Muscle layer of colon (tissue), 2 donors: ENCODE results near the gene FNDC3B.
"Not testable (repeated sequence)": the region's sequence is repeated elsewhere in the genome, so short reads cannot be mapped to it uniquely, and the experiment has no call there.

ENCODE experiments used
- H3K27ac ChIP-seq: one replicate; pipeline ENCODE4 v1.7.0; 2013; ENCODE audit warnings: low read depth, mild to moderate bottlenecking, low read length, moderate library complexity
- H3K27me3 ChIP-seq, 2 donors: one replicate each; pipeline ENCODE4 v1.7.0; 2013; ENCODE audit warnings: low read length in 2 of 2, mild to moderate bottlenecking in 2 of 2; ENCODE audit not compliant: insufficient read depth in 2 of 2, control insufficient read depth in 1 of 2
- H3K36me3 ChIP-seq: one replicate; pipeline ENCODE4 v1.7.0; 2013; ENCODE audit warnings: mild to moderate bottlenecking, low read length; ENCODE audit not compliant: insufficient read depth
- H3K4me1 ChIP-seq: one replicate; pipeline ENCODE4 v1.7.0; 2013; ENCODE audit warnings: mild to moderate bottlenecking, low read length; ENCODE audit not compliant: insufficient read depth
- H3K4me3 ChIP-seq, 2 donors: one replicate each; pipeline ENCODE4 v1.7.0; 2013; ENCODE audit warnings: low read length in 2 of 2, low read depth in 1 of 2, mild to moderate bottlenecking in 1 of 2, moderate library complexity in 1 of 2
- H3K9ac ChIP-seq: one replicate; pipeline ENCODE4 v1.7.0; 2013; ENCODE audit warnings: low read length
- H3K9me3 ChIP-seq: one replicate; pipeline ENCODE4 v1.7.0; 2013; ENCODE audit warnings: mild to moderate bottlenecking, low read length
- donor health status: abdominal sarcoma.
- donor health status: Adenocarcinoma of cecum.

Gene FNDC3B

DNA sequence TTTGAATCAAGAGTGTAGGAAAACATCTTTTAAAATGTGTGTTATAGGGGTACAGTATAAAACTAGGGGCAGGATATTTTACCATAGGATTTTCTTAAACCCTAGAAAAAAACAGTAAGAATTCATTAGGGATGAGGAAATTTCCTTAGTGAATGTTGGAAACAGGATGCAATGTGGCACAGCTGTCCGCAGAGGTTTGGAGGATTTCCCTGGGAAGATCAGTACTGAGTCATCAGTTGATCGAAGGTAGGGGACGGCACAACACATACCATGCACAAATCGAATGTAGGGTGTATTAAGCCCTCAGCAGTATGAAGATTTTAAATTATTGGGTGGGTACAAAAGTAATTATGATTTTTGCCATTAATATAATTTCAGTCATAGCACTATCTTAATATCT lies 49.9 kb downstream of the FNDC3B start:
- Histone ChIP-seq H3K36me3 (no peaks in the 10 kb centered on the region), H3K4me1 (peaks cover 7% of the 10 kb centered on the region), H3K4me3 (no peak overlapping the region)

DNA sequence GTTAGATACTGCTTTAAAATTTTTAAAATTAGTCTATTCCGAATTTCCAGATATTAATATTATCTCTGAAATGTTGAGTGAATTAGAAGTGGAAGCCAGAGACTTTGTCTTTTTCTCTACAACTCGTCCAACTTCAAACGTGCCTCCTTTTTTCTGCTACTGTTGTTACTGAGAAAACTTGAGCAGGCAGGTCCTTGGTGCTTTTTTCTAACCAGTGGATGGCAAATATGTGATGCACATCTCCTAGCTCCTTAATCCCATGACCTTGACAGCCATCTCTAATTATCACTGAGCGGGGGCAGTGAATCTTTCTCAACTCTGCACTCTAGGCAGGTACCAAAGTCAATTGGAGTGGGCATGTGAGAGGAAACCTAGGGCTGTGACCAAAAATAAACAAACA lies 50.7 kb downstream of the FNDC3B start:
- peaks cover 9% of the 10 kb centered on the region for H3K4me1 ChIP-seq
- no peaks in the 10 kb centered on the region for H3K36me3 ChIP-seq
- no peaks in the 10 kb centered on the region for H3K9me3 ChIP-seq
- H3K27me3 ChIP-seq: no peaks in the 10 kb centered on the region
- H3K27ac ChIP-seq: no peak overlapping the region
- no peak overlapping the region for H3K9ac ChIP-seq
- no peak overlapping the region for H3K4me3 ChIP-seq

More for the DNA sequence above, 49.9 kb downstream of the FNDC3B start:
- H3K27ac ChIP-seq: no peak overlapping the region
- H3K27me3 ChIP-seq: no peaks in the 10 kb centered on the region
- no peaks in the 10 kb centered on the region for H3K9me3 ChIP-seq
- H3K9ac ChIP-seq: no peak overlapping the region

DNA sequence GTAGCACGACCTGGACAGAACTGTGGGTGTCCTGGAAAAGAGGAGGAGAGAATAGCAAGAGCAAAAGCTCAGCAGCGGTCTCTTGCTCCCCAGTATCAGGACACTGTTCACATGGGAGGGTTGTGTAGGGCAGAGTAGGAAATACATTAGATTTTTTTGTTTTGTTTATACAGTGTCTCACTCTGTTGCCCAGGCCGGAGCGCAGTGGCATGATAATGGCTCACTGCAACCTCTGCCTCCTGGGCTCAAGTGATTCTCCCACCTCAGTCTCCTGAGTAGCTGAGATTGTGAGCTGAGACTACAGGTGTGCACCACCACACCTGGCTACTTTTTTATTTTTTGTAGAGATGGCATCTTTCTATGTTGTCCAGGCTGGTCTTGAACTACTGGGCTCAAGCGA lies 53.3 kb downstream of the FNDC3B start:
- H3K4me1 ChIP-seq: peaks cover 18% of the 10 kb centered on the region
- H3K4me3 ChIP-seq: no peak overlapping the region
- H3K9ac ChIP-seq: no peak overlapping the region
- H3K27ac ChIP-seq: no peak overlapping the region
- no peaks in the 10 kb centered on the region for H3K9me3 ChIP-seq
- no peaks in the 10 kb centered on the region for H3K27me3 ChIP-seq
- no peaks in the 10 kb centered on the region for H3K36me3 ChIP-seq

DNA sequence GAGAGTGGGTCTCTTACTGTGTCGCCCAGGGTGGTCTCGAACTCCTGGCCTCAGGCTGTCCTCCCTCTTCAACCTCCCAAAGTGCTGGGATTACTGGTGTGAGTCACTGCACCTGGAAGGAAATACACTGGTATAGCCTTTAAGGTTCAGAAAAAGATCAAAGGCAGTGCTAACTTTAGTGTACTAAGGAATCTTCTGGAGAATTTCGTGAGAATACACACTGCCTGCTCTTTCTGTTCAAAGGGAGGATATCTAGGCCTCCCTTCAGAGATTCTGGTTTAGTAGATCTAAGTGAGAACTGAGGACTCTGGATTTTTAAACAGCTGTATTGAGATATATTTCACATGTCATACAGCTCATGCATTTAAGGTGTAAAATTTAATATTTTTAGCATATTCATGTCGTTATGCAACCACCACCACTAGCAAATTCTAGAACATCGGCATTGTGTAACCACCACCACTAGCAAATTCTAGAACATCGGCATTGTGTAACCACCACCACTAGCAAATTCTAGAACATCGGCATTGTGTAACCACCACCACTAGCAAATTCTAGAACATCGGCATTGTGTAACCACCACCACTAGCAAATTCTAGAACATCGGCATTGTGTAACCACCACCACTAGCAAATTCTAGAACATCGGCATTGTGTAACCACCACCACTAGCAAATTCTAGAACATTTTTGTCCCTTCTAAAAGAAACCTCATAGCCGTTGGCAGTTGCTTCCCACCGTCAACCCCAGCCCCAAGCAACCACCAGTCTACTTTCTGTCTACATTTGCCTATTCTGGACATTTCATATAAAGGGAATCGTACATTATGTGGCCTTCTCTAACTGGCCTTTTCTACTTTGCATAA lies 54.4 kb downstream of the FNDC3B start:
- not testable (repeated sequence) for H3K27ac ChIP-seq, H3K36me3 ChIP-seq, H3K27me3 ChIP-seq, H3K9me3 ChIP-seq, H3K4me3 ChIP-seq, H3K9ac ChIP-seq
- H3K4me1 ChIP-seq: peaks cover 30% of the 10 kb centered on the region

- Histone ChIP-seq H3K4me3 (no peak overlapping the region), H3K4me1 (peaks cover 37% of the 10 kb centered on the region), H3K27ac (no peak overlapping the region), H3K9me3 (no peaks in the 10 kb centered on the region), H3K9ac (no peak overlapping the region), H3K36me3 (no peaks in the 10 kb centered on the region), H3K27me3 (no peaks in the 10 kb centered on the region)
Measured at GRCh38 chr3:172094621-172095557, 55.5 kb downstream of the FNDC3B start.

DNA sequence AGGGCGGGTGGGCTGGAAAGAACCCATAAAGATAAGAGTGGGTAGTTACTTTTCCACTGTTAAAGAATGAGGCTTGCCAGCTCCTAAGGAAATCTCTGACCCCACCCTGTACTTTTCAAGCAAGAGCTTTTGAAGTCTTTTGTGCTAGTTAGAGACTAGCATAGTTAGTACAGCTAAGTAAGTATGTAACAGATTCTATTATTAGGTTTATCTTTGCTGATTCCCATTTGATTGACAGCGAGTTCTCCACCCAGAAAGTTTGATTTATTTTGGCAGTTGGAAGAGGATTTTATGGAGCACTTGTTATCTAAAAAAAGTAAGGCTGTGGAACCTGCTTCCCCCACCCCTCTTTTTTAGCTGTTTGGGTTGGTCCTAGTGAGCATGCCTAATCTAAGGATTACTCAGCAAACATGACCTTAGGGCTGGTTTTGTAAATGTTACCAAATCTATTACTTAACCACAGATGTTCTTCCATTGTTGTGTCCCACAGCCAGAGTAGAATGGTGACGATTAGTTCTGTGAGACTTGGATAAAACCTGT lies 57.6 kb downstream of the FNDC3B start:
- Histone ChIP-seq H3K4me3 (no peak overlapping the region), H3K9me3 (no peaks in the 10 kb centered on the region), H3K36me3 (no peaks in the 10 kb centered on the region), H3K9ac (no peak overlapping the region), H3K27me3 (no peaks in the 10 kb centered on the region), H3K27ac (no peak overlapping the region), H3K4me1 (peaks cover 37% of the 10 kb centered on the region)

GRCh38 chr3:172097585-172097984 lies 58.2 kb downstream of the FNDC3B start:
- no peak overlapping the region for H3K4me3 ChIP-seq
- no peak overlapping the region for H3K27ac ChIP-seq
- no peaks in the 10 kb centered on the region for H3K9me3 ChIP-seq
- peaks cover 40% of the 10 kb centered on the region for H3K4me1 ChIP-seq
- H3K36me3 ChIP-seq: no peaks in the 10 kb centered on the region
- no peak overlapping the region for H3K9ac ChIP-seq
- no peaks in the 10 kb centered on the region for H3K27me3 ChIP-seq

- Histone ChIP-seq H3K4me3 (no peak overlapping the region), H3K27me3 (no peaks in the 10 kb centered on the region), H3K9me3 (no peaks in the 10 kb centered on the region), H3K36me3 (no peaks in the 10 kb centered on the region), H3K27ac (no peak overlapping the region), H3K9ac (no peak overlapping the region), H3K4me1 (peaks cover 52% of the 10 kb centered on the region)
Measured at GRCh38 chr3:172098698-172099494, 59.5 kb downstream of the FNDC3B start.

GRCh38 chr3:172099495-172099808 lies 60.1 kb downstream of the FNDC3B start:
- peaks cover 56% of the 10 kb centered on the region for H3K4me1 ChIP-seq
- no peak overlapping the region for H3K27ac ChIP-seq
- H3K36me3 ChIP-seq: no peaks in the 10 kb centered on the region
- H3K4me3 ChIP-seq: no peak overlapping the region
- H3K27me3 ChIP-seq: no peaks in the 10 kb centered on the region
- H3K9me3 ChIP-seq: no peaks in the 10 kb centered on the region
- no peak overlapping the region for H3K9ac ChIP-seq

- H3K27ac ChIP-seq: no peak overlapping the region
- no peaks in the 10 kb centered on the region for H3K36me3 ChIP-seq
- H3K4me1 ChIP-seq: peaks cover 59% of the 10 kb centered on the region
- H3K4me3 ChIP-seq: no peak overlapping the region
- H3K9me3 ChIP-seq: no peaks in the 10 kb centered on the region
- no peaks in the 10 kb centered on the region for H3K27me3 ChIP-seq
- H3K9ac ChIP-seq: no peak overlapping the region
Measured at GRCh38 chr3:172100482-172100881, 61.1 kb downstream of the FNDC3B start.

DNA sequence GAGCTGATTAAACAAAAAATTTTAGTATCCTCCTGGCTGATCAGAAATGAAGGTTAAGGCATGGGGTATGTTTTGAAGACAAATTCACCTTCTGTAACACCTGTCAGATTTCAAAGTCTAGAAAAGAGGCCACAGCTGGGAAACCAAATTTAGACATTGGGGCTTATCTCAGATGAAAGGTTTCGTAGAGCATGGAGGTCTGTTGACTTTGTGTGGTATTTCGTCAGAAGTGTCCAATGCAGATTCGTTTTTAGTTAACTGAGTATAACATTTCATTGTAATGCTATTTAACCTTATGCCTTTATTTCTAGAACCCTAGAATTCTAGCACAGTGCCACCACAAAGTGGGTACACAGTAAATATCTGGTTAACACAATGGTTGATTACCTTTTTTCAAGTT lies 61.7 kb downstream of the FNDC3B start:
- Histone ChIP-seq H3K4me3 (no peak overlapping the region), H3K4me1 (peaks cover 60% of the 10 kb centered on the region), H3K9me3 (no peaks in the 10 kb centered on the region), H3K27ac (no peak overlapping the region), H3K36me3 (no peaks in the 10 kb centered on the region), H3K9ac (no peak overlapping the region), H3K27me3 (no peaks in the 10 kb centered on the region)
